ENCODE data around the gene ZC3H13.

Gene ZC3H13

DNA sequence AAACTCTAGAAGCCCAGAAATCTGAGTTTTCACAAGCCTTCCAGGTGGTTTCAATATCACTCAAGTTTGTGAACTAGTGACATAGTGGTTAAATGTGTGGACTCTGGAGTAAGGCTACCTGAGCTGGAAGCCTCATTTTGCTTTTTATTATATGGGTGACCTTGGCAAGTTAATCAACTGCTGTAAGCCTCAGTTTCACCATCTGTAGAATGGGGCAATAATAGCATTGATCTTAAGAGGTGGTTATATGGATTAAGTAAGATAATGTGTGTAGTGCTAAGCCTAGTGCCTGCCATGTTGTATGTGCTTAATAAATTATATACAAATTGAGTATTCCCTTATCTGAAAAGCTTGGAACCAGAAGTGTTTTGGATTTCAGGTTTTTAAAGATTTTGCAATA lies 135.5 kb downstream of the ZC3H13 start:
- POLR2A ChIA-PET = no interaction called here
- CTCF ChIA-PET = no interaction called here

DNA sequence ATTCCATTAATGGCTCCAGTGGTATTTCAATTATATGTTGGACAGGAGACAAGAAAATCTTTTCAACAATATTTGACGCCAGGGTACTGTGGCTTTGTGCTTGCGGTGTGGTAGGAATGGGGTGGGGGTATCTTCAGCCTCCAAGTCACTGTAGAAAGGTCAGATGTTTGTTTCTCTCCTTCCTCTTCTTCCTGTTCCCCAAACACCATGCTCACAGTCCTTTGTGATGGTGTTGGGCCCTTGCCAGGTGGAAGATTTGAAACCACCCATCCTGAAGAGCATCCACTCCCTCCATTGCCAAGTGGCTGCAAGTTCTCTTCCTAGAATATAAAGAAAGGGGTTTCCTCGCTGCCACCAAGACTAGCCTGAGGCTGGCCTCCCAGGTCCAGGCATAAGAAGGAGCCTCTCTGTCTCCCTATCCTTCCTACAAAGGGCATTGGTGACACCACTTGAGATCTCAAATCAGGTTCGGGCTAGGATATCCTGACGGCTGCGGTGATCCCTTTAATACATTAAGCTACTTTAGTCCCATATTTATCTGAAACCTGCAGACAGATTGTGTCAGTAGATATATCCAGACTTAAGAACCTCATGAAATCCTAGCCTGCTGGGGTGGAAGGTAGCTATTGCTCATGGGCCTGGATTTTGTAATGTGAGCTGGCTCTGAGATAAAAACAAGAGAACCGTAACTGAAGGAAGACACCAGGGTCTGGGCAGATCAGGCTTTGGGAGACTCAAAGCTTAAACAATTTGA lies 136.7 kb downstream of the ZC3H13 start:
- TF ChIP-seq, protein P1, sequence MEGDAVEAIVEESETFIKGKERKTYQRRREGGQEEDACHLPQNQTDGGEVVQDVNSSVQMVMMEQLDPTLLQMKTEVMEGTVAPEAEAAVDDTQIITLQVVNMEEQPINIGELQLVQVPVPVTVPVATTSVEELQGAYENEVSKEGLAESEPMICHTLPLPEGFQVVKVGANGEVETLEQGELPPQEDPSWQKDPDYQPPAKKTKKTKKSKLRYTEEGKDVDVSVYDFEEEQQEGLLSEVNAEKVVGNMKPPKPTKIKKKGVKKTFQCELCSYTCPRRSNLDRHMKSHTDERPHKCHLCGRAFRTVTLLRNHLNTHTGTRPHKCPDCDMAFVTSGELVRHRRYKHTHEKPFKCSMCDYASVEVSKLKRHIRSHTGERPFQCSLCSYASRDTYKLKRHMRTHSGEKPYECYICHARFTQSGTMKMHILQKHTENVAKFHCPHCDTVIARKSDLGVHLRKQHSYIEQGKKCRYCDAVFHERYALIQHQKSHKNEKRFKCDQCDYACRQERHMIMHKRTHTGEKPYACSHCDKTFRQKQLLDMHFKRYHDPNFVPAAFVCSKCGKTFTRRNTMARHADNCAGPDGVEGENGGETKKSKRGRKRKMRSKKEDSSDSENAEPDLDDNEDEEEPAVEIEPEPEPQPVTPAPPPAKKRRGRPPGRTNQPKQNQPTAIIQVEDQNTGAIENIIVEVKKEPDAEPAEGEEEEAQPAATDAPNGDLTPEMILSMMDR (IDR thresholded peaks at IDR 0.05; ENCODE audit: insufficient read depth, low read length, missing control alignments) = no peak
- no peak for DNase-seq (ENCODE audit: low read depth, low spot score)
- H3K4me3 ChIP-seq (ENCODE audit: low read depth, low read length) = no peak overlapping the region
- CTCF ChIA-PET = interaction anchor here (0.7 to 1.4 kb wide), 2 partner anchors 42 to 292 kb away, joined by 3 read pairs; no protein-coding TSS in a partner anchor
- POLR2A ChIA-PET = no interaction called here

More for the DNA sequence above, 135.5 kb downstream of the ZC3H13 start:
- TF ChIP-seq, protein P1 (IDR thresholded peaks at IDR 0.05; ENCODE audit: insufficient read depth, low read length, missing control alignments) = no peak
- H3K4me3 ChIP-seq (ENCODE audit: low read depth, low read length) = no peak overlapping the region
- DNase-seq (ENCODE audit: low read depth, low spot score) = no peak

DNA sequence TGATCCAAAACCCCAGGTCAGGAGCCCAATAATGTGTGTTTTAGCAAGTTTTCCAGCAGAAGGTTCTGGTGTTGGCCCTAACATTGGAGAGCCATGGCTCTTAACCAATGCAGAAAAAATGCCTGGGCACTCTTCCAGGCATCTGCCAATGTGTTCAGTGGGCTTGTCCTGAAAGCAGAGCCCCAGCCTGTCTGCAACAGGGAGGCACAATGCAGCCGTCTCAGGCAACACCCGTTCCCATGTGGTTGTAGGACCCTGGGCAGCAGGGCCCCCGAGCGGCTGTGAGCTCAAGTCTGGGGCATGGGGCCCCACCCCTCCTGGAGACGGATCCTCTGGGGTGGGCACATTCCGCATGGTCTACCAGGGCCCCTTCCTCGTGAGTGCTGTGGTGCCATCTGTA lies 142.9 kb downstream of the ZC3H13 start:
- POLR2A ChIA-PET = no interaction called here
- TF ChIP-seq, protein P1 (IDR thresholded peaks at IDR 0.05; ENCODE audit: insufficient read depth, low read length, missing control alignments) = no peak
- H3K4me3 ChIP-seq (ENCODE audit: low read depth, low read length) = no peak overlapping the region
- CTCF ChIA-PET = no interaction called here
- DNase-seq (ENCODE audit: low read depth, low spot score) = no peak

DNA sequence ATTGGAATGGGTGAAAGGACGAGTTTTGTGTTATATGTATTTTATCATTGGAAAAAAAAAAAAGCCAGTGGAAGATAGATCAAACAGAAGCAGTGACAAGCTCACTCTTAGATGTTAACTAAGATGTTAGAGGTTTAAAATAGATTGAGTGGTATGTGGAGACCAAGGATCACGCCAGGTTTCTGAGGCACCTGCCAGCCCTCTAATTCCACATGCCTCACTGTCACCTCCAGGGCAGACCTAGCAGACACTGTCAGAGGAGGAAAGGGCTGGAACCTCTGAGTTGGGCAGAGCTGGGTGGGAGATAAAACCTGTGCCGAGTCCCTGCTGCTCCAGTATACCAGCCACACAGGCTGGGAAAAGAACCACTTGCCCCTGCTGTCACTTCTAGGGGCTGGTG lies 143.5 kb downstream of the ZC3H13 start:
- no peak overlapping the region for H3K4me3 ChIP-seq (ENCODE audit: low read depth, low read length)
- ChIA-PET CTCF (no interaction called here), POLR2A (no interaction called here)
- DNase-seq (ENCODE audit: low read depth, low spot score) = no peak
- TF ChIP-seq, protein P1 (IDR thresholded peaks at IDR 0.05; ENCODE audit: insufficient read depth, low read length, missing control alignments) = no peak

DNA sequence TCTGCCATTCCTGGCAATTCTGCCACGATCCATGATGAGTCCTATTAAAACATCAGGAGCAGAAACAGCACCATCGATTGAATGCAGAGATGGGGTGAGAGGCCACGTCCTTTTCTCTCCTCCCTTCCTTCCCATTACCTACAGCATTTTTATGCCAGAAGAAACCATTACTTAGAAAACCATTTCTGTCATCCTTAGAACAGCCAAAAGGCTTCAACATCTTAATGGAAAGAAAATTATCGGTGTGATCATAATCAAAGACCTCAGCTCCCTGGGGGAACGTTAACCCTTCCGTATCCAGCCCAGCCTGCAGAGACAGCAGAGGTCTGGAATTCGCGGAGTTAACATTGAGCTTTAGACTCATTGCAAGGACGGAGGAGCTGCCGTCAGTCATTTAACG lies 145.0 kb downstream of the ZC3H13 start:
- POLR2A ChIA-PET = no interaction called here
- no peak for DNase-seq (ENCODE audit: low read depth, low spot score)
- CTCF ChIA-PET = interaction anchor here (0.9 kb wide), 1 partner anchor 20 kb away, joined by 3 read pairs; no protein-coding TSS in a partner anchor
- H3K4me3 ChIP-seq (ENCODE audit: low read depth, low read length) = no peak overlapping the region
- TF ChIP-seq, protein P1 (IDR thresholded peaks at IDR 0.05; ENCODE audit: insufficient read depth, low read length, missing control alignments) = no peak
